HG02981 (cell line): ENCODE measurements around the gene POT1.
"Not testable (repeated sequence)": the region's sequence is repeated elsewhere in the genome, so short reads cannot be mapped to it uniquely, and the experiment has no call there.

Experiments
- ATAC-seq: cut with Tn5 transposase; IDR thresholded peaks from one replicate; pipeline ENCODE4 v1.9.1; 2021; ENCODE audit warnings: mild to moderate bottlenecking, moderate library complexity; ENCODE audit not compliant: unreplicated experiment

POT1 gene, protein sequence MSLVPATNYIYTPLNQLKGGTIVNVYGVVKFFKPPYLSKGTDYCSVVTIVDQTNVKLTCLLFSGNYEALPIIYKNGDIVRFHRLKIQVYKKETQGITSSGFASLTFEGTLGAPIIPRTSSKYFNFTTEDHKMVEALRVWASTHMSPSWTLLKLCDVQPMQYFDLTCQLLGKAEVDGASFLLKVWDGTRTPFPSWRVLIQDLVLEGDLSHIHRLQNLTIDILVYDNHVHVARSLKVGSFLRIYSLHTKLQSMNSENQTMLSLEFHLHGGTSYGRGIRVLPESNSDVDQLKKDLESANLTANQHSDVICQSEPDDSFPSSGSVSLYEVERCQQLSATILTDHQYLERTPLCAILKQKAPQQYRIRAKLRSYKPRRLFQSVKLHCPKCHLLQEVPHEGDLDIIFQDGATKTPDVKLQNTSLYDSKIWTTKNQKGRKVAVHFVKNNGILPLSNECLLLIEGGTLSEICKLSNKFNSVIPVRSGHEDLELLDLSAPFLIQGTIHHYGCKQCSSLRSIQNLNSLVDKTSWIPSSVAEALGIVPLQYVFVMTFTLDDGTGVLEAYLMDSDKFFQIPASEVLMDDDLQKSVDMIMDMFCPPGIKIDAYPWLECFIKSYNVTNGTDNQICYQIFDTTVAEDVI

DNA sequence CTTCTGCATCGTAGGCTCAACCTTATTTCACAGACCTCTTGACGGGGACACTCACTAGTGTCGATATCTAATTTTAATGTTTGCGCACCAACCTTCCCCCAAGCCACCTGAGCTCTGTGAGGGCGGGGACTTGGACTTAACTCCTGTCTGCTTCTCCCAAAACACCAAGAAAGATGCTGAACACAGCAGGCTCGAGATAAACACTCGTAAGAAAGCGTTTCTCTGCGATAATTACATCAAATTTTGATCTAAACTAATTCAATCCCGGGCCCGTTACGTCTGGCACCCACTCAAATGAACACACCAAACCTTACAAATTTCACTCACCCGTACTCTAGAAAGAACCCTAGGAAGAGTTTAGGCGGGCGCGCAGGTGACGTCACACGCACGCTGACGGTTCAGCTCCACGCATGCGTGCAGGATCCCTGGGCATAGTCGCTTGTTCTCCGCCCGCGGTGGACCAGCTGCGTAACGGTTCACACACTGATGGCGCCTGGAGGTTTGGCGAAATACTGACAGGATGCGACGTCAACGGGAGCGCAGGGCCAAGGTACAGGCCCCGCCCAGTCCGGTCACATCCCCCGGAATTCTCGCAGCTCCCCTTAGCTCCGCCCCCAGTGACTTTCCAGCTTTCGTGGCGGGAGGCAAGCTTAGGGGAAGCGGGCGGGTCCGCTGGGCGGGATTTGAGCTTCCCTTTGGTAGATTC lies at the start of gene POT1:
Gene POT1, minus strand, starts transcription at position 359 of the 706 bp plus-strand sequence. CDS start 32,652 bp downstream, outside the sequence.
- peak; percentile 100 for ATAC-seq

DNA sequence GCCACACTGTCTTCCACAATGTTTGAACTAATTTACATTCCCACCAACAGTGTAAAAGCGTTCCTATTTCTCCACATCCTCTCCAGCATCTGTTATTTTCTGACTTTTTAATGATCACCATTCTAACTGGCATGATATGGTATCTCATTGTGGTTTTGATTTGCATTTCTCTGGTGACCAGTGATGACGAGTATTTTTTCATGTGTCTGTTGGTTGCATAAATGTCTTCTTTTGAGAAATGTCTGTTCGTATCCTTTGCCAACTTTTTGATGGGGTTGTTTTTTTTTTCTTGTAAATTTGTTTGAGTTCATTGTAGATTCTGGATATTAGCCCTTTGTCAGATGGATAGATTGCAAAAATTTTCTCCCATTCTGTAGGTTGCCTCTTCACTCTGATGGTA lies 45.5 kb upstream of the POT1 start:
- ATAC-seq, result not testable (repeated sequence)

DNA sequence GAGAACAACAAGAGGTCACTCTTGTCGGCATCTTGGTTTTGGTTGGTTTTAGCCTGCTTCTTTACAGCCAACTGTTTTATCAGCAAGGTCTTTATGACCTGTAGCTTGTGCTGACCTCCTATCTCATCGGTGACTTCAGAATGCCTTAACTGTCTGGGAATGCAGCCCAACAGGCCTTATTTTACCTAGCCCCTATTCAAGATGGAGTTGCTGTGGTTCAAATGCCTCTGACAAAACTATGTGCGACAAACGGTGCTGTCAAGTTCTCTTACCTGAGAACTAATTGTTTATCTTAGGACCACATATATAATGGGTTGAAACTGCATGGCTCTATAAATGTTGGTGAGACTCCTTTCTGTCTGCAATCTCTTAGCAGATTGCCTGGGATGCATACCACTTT lies 35.9 kb upstream of the POT1 start:
- ATAC-seq, result no peak

DNA sequence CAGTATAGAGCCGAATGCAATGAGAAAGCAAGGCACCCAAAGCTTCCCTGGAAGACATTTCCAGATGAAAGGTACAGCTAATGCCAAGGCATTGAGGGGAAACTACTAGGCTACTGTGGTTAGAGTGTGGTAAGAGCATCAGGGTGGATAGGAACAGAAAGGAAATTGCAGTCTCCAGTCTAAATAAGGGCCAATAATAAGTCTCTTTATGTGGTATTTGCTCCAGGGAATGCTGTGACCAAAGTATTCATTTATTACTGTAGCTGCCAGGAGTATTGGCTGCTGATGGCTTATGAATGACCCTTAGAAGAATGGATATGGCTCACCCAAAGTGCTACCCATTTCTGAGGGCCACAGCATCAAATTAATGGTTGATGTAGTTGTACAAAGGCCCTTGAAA lies 30.1 kb upstream of the POT1 start:
- ATAC-seq, result no peak

DNA sequence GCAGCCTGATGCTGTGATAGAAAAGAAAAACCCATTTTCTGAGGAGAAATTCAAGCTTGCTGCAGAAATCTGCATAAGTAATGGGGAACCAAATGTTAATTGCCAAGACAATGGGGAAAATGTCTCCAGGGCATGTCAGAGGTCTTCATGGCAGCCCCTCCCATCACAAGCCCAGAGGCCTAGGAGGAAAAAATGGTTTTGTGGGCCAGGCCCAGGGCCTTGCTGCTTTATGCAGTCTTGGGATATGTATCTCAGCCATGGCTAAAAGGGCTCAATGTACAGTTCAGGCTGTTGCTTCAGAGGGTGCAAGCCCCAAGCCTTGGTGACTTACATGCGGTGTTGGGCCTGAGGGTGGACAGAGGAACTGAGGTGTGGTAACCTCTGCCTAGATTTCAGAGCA lies 28.3 kb upstream of the POT1 start:
- not testable (repeated sequence) for ATAC-seq

DNA sequence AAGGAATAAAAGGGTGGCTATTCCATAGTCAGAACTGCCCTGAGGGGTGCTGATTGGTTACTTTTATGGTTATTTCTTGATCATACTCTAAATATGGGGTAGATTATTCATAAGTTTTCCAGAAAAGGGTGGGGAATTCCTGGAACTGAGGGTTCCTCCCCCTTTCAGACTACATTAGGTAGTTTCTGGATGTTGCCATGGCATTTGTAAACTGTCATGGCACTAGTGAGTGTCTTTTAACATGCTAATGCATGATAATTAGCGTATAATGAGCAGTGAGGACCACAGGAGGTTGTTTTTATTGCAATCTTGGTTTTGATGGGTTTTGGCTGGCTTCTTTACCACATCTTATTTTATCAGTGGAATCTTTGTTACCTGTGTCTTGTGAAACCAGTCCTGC lies 26.5 kb upstream of the POT1 start:
- ATAC-seq, result no peak

DNA sequence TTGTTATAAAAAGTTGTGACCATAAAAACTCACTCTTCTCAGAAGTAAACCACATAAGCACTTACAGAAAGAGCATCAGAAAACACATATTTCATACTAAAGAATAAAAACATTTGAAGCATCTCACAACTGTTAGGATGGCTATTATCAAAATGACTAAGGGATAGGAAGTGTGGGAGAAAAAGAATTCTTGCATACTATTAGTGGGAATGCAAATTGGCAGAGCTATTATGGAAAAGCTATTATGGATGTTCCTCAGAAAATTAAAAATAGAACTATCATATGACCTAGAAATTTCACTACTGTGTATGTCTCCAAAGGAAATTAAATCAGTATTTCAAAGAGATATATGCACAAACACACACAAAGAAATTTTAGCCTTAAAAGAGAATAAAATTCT lies 25.2 kb upstream of the POT1 start:
- no peak for ATAC-seq

DNA sequence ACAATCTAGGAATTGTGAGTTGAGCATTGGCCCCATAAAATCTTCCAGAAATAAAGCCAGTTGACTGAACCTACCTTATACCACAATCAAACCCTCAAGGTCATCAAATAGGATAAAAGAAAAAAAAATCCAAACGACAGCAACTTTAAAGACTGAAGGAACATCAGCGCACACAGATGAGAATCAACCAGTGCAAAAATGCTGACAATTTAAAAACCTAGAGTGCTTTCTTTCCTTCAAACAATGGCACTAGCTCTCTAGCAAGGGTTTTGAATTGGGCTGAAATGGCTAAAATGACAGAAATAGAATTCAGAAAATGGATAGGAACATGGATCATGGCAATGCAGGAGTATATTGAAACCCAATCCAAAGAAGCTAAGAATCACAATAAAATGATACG lies 16.1 kb upstream of the POT1 start:
- ATAC-seq, result no peak

DNA sequence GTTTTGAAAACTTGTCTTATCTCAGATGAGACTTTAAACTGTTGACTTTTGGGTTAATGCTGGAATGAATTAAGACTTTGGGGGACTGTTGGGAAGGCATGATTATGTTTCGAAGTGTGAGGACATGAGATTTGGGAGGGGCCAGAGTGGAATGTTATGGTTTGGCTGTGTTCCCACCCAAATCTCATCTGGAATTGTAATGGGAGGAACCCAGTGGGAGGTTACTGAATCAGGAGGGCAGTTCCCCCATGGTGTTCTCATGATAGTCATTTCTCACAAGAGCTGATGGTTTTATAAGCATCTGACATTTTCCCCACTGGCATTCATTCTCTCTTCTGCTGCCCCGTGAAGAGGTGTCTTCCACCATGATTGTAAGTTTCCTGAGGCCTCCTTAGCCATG lies 13.8 kb upstream of the POT1 start:
- no peak for ATAC-seq

DNA sequence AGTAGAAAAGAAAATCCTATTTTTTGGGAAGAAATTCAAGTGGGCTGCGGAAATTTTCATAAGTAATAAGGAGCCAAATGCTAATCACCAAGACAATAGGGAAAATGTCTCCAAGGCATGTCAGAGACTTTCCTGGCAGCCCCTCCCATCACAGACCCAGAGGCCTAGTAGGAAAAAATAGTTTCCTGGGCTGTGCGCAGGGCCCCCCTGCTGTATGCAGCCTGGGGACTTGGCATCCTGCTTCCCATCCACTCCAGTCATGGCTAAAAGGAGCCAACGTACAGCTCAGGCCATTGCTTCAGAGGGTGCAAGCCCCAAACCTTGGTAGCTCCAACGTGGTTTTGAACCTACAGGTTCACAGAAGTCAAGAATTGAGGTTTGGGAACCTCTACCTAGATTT lies 12.8 kb upstream of the POT1 start:
- no peak for ATAC-seq

DNA sequence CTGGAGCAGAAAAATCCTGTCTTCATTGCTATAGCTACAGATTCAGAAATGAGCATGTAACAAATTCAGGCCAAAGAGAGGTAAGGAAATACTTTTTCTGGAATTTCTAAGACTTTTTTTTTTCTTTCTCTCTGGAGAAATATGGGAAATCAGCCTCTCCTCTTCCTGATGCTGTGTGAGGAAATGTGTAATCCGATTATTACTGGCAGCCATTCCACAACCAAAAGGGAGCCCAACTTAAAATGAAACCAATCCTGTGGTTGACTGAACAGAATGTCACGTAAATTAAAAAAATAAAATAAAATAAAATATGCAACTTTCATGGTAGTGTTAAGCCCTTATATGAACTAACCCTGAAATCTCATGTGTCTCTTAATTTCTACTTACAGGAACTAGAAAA lies 10.7 kb upstream of the POT1 start:
- no peak for ATAC-seq

DNA sequence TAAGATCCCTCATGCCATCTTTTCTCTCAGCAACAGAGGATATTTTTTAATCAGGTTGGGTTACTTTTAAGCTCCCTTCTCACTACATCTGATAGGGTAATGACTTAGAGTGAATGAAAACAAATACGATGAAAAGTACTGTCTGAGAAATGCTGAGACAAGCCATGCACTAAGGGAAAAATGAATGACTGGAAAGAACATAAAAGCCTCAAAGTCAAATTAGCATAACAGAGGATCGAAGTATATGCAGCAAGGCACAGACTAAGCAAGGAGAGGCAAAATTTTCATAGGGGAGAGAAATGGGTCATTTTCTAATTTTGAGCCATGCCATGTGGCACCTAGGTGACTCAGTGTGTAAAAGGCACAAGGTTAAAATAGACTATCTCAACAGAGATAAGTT lies 8.5 kb upstream of the POT1 start:
- no peak for ATAC-seq

DNA sequence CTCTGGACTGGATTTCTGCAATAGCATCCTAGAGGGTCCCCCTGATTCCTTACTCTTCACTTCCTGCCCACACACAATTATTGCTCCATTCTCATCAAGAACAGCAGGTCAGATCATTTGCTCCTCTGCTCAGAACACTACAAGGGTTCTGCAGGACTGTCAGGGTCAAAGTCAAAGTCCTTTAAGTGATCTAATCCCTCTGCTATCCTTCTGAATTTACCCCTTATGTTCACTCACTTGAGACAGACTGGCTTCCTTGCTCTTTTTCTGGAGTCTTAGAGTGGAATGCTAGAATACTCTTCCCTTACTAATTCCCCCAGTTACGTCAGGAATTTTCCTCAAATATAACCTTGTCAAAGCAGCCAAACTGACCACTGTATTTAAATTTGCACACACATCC lies 7.5 kb upstream of the POT1 start:
- no peak for ATAC-seq

DNA sequence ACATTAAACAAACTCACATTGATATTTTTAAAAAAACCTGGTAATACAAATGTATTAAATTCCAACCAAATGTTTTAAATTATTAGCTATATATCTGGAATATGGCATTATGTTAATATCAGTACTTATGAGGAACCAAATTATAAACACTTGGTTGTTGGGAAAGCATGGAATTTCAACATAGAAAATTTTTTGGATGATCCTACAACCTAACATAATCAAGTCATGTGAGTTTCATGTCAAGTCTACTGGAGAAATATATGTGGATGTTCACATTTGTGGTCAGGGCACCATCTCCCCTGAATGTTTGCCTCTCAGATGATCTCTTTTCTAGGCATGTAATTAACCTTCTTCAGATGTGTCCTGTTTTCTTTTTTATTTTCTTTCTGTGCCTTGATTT lies 5.2 kb upstream of the POT1 start:
- ATAC-seq, result no peak

DNA sequence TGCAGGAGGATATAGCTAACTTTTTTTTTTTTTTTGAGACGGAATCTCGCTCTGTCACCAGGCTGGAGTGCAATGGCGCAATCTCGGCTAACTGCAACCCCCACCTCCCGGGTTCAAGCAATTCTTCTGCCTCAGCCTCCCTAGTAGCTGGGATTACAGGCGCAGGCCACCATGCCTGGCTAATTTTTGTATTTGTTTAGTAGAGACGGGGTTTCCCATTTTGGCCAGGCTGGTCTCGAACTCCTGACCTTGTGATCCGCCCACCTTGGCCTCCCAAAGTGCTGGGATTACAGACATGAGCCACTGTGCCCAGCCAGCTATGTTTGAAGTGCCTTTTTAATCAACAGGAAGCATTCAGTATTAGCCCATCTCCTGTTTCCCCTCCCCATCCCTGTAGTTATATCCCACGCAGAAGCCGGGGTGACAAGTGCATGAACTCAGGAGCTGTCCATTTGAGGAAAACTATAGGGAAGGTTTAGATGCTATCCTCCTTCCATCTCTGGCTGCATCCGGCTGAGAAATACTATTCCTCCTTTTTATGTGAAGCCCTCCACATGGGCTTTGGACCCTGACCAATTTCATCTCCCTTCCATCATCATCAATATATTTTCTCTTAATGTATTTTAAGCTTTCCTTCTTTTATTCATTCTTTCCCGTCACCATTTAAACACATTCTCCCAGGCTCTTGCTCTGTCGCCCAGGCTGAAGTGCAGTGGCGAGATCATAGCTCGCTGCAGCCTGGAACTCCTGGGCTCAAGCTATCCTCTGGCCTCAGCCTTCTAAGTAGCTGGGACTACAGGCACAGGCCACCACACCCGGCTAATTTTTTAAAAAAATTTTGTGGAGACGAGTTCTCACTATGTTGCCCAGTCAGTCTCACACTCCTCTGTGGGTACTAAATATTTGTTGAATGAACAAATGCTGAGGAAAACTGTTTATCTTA lies 1.3 kb upstream of the POT1 start:
- ATAC-seq, result no peak

DNA sequence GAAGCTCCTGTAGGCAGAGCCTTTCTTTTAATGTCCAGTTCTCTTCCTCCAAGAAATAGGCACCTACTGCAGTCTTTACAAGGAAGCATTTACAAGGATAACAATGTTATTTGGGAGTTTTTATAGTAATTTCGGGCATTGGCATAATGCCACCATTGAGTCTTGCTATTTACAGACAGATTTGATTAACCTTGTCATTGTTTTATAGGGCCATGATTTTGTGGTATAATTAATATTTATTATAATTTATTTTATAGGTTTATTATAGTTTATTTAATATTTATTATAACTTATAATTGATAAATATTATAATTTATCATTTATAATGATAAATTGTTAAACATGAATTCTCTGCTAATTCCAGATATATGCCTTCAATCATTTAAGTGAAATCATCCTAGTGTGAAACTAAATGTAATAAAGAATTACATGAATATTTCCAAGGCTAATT lies 573 bp upstream of the POT1 start:
- no peak for ATAC-seq

DNA sequence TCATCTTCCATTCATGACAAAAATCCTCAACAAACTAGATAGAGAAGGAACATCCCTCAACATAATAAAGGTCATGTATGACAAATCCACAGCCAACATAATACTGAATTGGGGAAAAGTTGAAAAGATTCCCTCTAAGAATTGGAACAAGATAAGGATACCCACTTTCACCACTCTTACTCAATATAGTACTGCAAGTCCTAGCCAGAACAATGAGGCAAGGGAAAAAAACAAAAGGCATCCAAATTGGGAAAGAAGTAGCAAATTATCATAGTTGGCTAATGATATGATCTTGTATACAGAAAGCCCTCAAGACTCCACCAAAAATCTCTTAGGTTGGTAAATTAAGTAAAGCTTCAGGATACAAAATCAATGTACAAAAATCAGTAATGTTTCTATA lies 4.7 kb downstream of the POT1 start:
- no peak for ATAC-seq

DNA sequence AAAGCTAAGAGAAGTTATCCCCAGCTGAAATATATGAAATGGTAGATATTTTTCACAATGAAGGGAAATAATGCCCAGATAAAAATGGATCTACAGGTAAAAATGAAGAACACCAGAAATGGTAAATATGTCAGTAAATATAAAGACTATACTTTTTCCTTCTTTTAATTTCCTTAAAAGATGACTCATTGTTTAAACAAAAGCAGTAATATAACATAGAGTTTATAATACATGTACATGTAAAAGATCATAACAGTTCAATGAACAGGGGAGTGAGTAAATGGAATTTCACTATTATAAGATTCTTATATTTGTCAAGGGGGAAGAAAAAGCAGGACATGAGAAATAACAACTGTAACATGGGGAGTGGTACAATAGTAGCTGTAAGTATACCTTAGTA lies 7.4 kb downstream of the POT1 start:
- no peak for ATAC-seq

DNA sequence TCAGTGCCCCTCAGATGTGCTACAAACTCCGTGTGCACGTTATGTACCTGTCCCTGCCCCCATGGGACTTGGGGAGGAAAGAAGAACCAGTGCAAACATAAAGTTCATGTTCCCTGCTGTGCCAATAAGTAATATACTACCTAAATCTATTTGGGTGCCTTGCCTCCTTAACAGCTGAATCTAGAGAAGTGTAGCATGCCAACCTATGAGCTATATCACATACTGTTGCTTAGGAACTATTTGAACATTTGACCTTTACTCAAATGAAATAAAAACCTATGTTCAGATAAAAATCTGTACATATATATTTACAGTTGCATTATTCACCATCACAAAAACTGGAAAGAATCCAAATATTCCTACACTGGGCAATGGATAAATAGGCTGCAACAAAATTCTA lies 9.8 kb downstream of the POT1 start:
- ATAC-seq, result no peak

DNA sequence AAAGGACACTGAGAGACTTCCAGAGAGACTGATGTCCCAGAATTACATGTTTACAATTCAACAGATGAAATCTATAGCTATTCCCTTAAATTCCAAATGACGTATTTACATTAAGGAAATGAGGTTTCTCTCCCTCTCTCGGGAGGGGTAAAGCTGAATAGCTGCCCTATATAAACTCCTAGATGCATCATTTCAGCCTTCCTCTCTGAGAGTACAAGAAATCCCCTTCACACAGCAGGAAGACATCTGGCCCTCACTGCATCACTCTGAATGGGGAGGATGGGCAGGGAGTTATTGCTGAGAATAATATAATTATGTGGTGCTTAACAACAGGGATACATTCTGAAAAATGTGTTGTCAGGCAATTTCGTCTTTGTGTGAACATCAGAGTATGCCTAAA lies 11.0 kb downstream of the POT1 start:
- peak; percentile 82 for ATAC-seq

DNA sequence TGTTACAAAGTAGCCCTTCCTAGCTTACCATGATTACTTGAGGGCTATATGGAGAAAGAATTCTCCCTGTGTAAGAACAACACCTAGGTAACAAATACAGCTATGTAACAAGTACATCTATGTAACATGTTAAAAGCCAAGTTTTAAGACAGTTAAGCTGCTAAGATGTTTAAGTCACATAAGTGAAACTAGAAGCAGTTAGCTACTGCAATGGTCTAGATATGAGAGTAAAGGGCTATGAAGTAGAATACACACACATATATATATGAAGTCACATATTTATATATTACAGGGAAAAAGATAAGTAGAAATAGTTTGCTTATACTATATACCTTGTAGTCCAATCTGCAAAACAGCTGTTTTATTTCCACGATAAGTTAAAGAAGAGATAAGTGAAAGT lies 14.4 kb downstream of the POT1 start:
- ATAC-seq, result peak; percentile 41
